ENCODE results near the gene CELF5.

GRCh38 chr19:3322199-3322978, 97.9 kb downstream of the CELF5 start:
- TF ChIP-seq POLR2AphosphoS5 (IDR thresholded peaks at IDR 0.05; ENCODE audit: borderline replicate concordance, low read depth, low read length) (no peak), EZH2 (IDR thresholded peaks at IDR 0.05) (no peak), FOXP2 (optimal IDR thresholded peaks at IDR 0.05; ENCODE audit: control extremely low read depth, extremely low read length, insufficient read depth) (no peak)
